HG03354 (cell line): ENCODE results near the gene THBS2.
"Not testable (repeated sequence)": the region's sequence is repeated elsewhere in the genome, so short reads cannot be mapped to it uniquely, and the experiment has no call there.

Source experiments
- ATAC-seq: cut with Tn5 transposase; IDR thresholded peaks from one replicate; pipeline ENCODE4 v1.9.1; 2021; ENCODE audit warnings: mild to moderate bottlenecking; ENCODE audit not compliant: unreplicated experiment, poor library complexity, severe bottlenecking

THBS2 gene

GRCh38 chr6:169190144-169190584, 63.5 kb downstream of the THBS2 start:
- ATAC-seq, result no peak

- no peak for ATAC-seq
These were observed 64.0 kb downstream of the THBS2 start for GRCh38 chr6:169189686-169190085.

- no peak for ATAC-seq
These were observed 64.5 kb downstream of the THBS2 start for GRCh38 chr6:169189182-169189581.

- no peak for ATAC-seq
These were observed 65.2 kb downstream of the THBS2 start for GRCh38 chr6:169188475-169188874.

GRCh38 chr6:169188051-169188470, 65.6 kb downstream of the THBS2 start:
- ATAC-seq, result no peak

GRCh38 chr6:169186496-169187169, 67.0 kb downstream of the THBS2 start:
- no peak for ATAC-seq

GRCh38 chr6:169185692-169186485, 67.8 kb downstream of the THBS2 start:
- ATAC-seq, result no peak

GRCh38 chr6:169185011-169185521, 68.6 kb downstream of the THBS2 start:
- no peak for ATAC-seq

- no peak for ATAC-seq
These were observed 69.2 kb downstream of the THBS2 start for GRCh38 chr6:169184419-169184818.

GRCh38 chr6:169183233-169183632, 70.4 kb downstream of the THBS2 start:
- no peak for ATAC-seq

GRCh38 chr6:169179831-169180230, 73.8 kb downstream of the THBS2 start:
- not testable (repeated sequence) for ATAC-seq

GRCh38 chr6:169177516-169178166, 76.0 kb downstream of the THBS2 start:
- ATAC-seq, result no peak

GRCh38 chr6:169176361-169176991, 77.2 kb downstream of the THBS2 start:
- ATAC-seq, result no peak

GRCh38 chr6:169175360-169175887, 78.2 kb downstream of the THBS2 start:
- no peak for ATAC-seq

GRCh38 chr6:169174516-169175359, 78.9 kb downstream of the THBS2 start:
- no peak for ATAC-seq

- ATAC-seq, result no peak
These were observed 79.9 kb downstream of the THBS2 start for GRCh38 chr6:169173532-169174268.

GRCh38 chr6:169172946-169173345, 80.7 kb downstream of the THBS2 start:
- ATAC-seq, result no peak

- no peak for ATAC-seq
These were observed 81.2 kb downstream of the THBS2 start for GRCh38 chr6:169172456-169172855.
